ENCODE results near the gene EPS8L3.
"Not testable (repeated sequence)": the region's sequence is repeated elsewhere in the genome, so short reads cannot be mapped to it uniquely, and the experiment has no call there.

EPS8L3 gene

GRCh38 chr1:109802136-109802900 is 38.6 kb upstream of the EPS8L3 start:
- H3K4me3 ChIP-seq (ENCODE audit: low read depth, low read length), result no peak overlapping the region
- ChIA-PET POLR2A (no interaction called here), CTCF (interaction anchor here (1.2 to 4.7 kb wide), 4 partner anchors 11 to 182 kb away, joined by 3 to 27 read pairs (median 9); partner anchors contain the start of gene AHCYL1)
- TF ChIP-seq CTCF (IDR thresholded peaks at IDR 0.05; ENCODE audit: insufficient read depth, low read length, missing control alignments), result no peak
- DNase-seq (ENCODE audit: low read depth, low spot score), result no peak

- ChIA-PET POLR2A (no interaction called here), CTCF (interaction anchor here (1.2 to 4.7 kb wide), 6 partner anchors 11 to 182 kb away, joined by 3 to 27 read pairs (median 5); partner anchors contain the start of gene AHCYL1)
- H3K4me3 ChIP-seq (ENCODE audit: low read depth, low read length), result no peak overlapping the region
- no peak for TF ChIP-seq CTCF (IDR thresholded peaks at IDR 0.05; ENCODE audit: insufficient read depth, low read length, missing control alignments)
- no peak for DNase-seq (ENCODE audit: low read depth, low spot score)
These were observed 38.0 kb upstream of the EPS8L3 start for GRCh38 chr1:109801791-109802135.

- CTCF ChIA-PET, result interaction anchor here (1.9 to 4.7 kb wide), 4 partner anchors 9 to 184 kb away, joined by 3 to 27 read pairs (median 6); partner anchors contain the start of gene AHCYL1
- TF ChIP-seq CTCF (IDR thresholded peaks at IDR 0.05; ENCODE audit: insufficient read depth, low read length, missing control alignments), result no peak
- no peak for DNase-seq (ENCODE audit: low read depth, low spot score)
- H3K4me3 ChIP-seq (ENCODE audit: low read depth, low read length), result no peak overlapping the region
- POLR2A ChIA-PET, result no interaction called here
These were observed 36.6 kb upstream of the EPS8L3 start for GRCh38 chr1:109800291-109800690.

- ChIA-PET POLR2A (no interaction called here), CTCF (interaction anchor here (0.6 to 4.7 kb wide), 3 partner anchors 9 to 689 kb away, joined by 3 to 27 read pairs (median 6); partner anchors contain the start of gene AHCYL1)
- H3K4me3 ChIP-seq (ENCODE audit: low read depth, low read length), result no peak overlapping the region
- no peak for TF ChIP-seq CTCF (IDR thresholded peaks at IDR 0.05; ENCODE audit: insufficient read depth, low read length, missing control alignments)
- no peak for DNase-seq (ENCODE audit: low read depth, low spot score)
These were observed 35.7 kb upstream of the EPS8L3 start for GRCh38 chr1:109799445-109799844.

- ChIA-PET POLR2A (interaction anchor here (0.6 to 0.7 kb wide), 2 partner anchors 9 to 136 kb away, joined by 4 to 5 read pairs; no protein-coding TSS in a partner anchor), CTCF (interaction anchor here (0.9 to 1.5 kb wide), 4 partner anchors 9 to 187 kb away, joined by 3 to 7 read pairs (median 4); partner anchors contain the start of gene AHCYL1)
- not testable (repeated sequence) for DNase-seq (ENCODE audit: low read depth, low spot score); H3K4me3 ChIP-seq (ENCODE audit: low read depth, low read length)
These were observed 33.5 kb upstream of the EPS8L3 start for GRCh38 chr1:109797303-109797595.

- no peak for TF ChIP-seq CTCF (IDR thresholded peaks at IDR 0.05; ENCODE audit: insufficient read depth, low read length, missing control alignments)
- H3K4me3 ChIP-seq (ENCODE audit: low read depth, low read length), result no peak overlapping the region
- CTCF ChIA-PET, result interaction anchor here (0.8 to 1.5 kb wide), 6 partner anchors 9 to 189 kb away, joined by 3 to 7 read pairs (median 4); partner anchors contain the start of gene AHCYL1
- POLR2A ChIA-PET, result interaction anchor here (0.6 to 0.7 kb wide), 2 partner anchors 9 to 135 kb away, joined by 4 to 5 read pairs; no protein-coding TSS in a partner anchor
- no peak for DNase-seq (ENCODE audit: low read depth, low spot score)
These were observed 33.0 kb upstream of the EPS8L3 start for GRCh38 chr1:109796484-109797302.

Measured in AG04449 (cell line).